Measurements from ENCODE around the gene SQSTM1.
A peak's percentile ranks its signal among the peaks of the same experiment; 100 is the strongest.

Gene SQSTM1

GRCh38 chr5:179817890-179818745 lies 2.6 kb upstream of the SQSTM1 start:
- peaks cover 6% of the 10 kb centered on the region for H4K20me1 ChIP-seq (ENCODE audit: low read depth, low read length)
- H3K4me2 ChIP-seq (ENCODE audit: low read depth, low read length, poor library complexity, severe bottlenecking) = peak overlapping the region; percentile 76
- H3K9me3 ChIP-seq (ENCODE audit: insufficient read depth, low read length) = no peaks in the 10 kb centered on the region
- peaks cover 15% of the 10 kb centered on the region; the same call in 1 of the 2 replicates for H3F3A ChIP-seq (ENCODE audit: insufficient read depth)
- peak overlapping the region; percentile 56 for H3K9ac ChIP-seq (ENCODE audit: low read length)
- H2AFZ ChIP-seq (ENCODE audit: low read depth, low read length, severe bottlenecking) = peak overlapping the region; percentile 23
- TF ChIP-seq, protein P1, sequence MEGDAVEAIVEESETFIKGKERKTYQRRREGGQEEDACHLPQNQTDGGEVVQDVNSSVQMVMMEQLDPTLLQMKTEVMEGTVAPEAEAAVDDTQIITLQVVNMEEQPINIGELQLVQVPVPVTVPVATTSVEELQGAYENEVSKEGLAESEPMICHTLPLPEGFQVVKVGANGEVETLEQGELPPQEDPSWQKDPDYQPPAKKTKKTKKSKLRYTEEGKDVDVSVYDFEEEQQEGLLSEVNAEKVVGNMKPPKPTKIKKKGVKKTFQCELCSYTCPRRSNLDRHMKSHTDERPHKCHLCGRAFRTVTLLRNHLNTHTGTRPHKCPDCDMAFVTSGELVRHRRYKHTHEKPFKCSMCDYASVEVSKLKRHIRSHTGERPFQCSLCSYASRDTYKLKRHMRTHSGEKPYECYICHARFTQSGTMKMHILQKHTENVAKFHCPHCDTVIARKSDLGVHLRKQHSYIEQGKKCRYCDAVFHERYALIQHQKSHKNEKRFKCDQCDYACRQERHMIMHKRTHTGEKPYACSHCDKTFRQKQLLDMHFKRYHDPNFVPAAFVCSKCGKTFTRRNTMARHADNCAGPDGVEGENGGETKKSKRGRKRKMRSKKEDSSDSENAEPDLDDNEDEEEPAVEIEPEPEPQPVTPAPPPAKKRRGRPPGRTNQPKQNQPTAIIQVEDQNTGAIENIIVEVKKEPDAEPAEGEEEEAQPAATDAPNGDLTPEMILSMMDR (IDR thresholded peaks at IDR 0.05; ENCODE audit: insufficient read depth, low read length, poor library complexity, severe bottlenecking) = no peak
- TF ChIP-seq EZH2phosphoT487 (conservative IDR thresholded peaks at IDR 0.05; ENCODE audit: low read length) = no peak
- H3K79me2 ChIP-seq (ENCODE audit: insufficient read depth, low read length) = peaks cover 12% of the 10 kb centered on the region
- H3K36me3 ChIP-seq (ENCODE audit: low read length) = no peaks in the 10 kb centered on the region
- H3K4me3 ChIP-seq (ENCODE audit: insufficient read depth, low read length, poor library complexity, severe bottlenecking) = peak overlapping the region; percentile 44
- no peaks in the 10 kb centered on the region for H3K9me2 ChIP-seq (replicated peaks; ENCODE audit: insufficient read depth, low read length)
- H3K27ac ChIP-seq (ENCODE audit: low read depth, low read length) = peak overlapping the region; percentile 57
- H3K27me3 ChIP-seq (ENCODE audit: low read length) = no peaks in the 10 kb centered on the region

DNA sequence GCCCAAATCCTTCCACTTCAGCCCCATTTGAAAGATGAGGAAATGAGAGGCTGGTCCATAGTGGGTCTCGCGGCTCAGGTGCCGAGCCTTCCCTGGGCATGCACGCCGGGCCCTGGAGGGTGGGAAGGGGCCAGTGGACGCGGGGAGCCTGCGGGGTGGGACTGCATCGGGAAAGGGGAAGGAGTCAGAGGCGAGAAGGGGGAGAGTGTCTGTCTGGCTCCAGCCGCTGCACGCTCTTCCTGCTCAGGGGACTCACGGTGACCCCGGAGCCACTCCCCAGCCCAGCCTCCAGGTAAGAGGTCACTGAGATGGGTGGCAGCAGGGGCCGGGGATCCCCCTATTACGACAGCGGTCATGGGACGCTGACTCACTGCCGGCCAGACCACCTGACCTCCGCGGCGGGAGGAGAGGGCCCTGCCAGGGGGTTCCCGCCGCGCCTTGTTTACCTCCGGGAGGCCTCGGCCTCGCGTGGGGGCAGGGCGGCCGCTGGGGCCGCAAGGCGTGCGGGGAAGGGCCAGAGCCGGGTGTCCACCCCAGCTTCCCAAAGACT lies 1.9 kb upstream of the SQSTM1 start:
- Histone ChIP-seq H3K79me2 (ENCODE audit: insufficient read depth, low read length) (peaks cover 12% of the 10 kb centered on the region), H3F3A (ENCODE audit: insufficient read depth) (peaks cover 11% of the 10 kb centered on the region; the same call in 1 of the 2 replicates), H3K36me3 (ENCODE audit: low read length) (no peaks in the 10 kb centered on the region), H3K4me3 (ENCODE audit: insufficient read depth, low read length, poor library complexity, severe bottlenecking) (peak overlapping the region; percentile 44), H3K9me3 (ENCODE audit: insufficient read depth, low read length) (no peaks in the 10 kb centered on the region), H3K27me3 (ENCODE audit: low read length) (no peaks in the 10 kb centered on the region), H3K27ac (ENCODE audit: low read depth, low read length) (peak overlapping the region; percentile 68), H3K9me2 (replicated peaks; ENCODE audit: insufficient read depth, low read length) (no peaks in the 10 kb centered on the region), H4K20me1 (ENCODE audit: low read depth, low read length) (peaks cover 6% of the 10 kb centered on the region), H2AFZ (ENCODE audit: low read depth, low read length, severe bottlenecking) (peak overlapping the region; percentile 23), H3K9ac (ENCODE audit: low read length) (peak overlapping the region; percentile 56), H3K4me2 (ENCODE audit: low read depth, low read length, poor library complexity, severe bottlenecking) (peak overlapping the region; percentile 76)
- TF ChIP-seq EZH2phosphoT487 (conservative IDR thresholded peaks at IDR 0.05; ENCODE audit: low read length) = no peak
- TF ChIP-seq, protein P1 (IDR thresholded peaks at IDR 0.05; ENCODE audit: insufficient read depth, low read length, poor library complexity, severe bottlenecking) = no peak

DNA sequence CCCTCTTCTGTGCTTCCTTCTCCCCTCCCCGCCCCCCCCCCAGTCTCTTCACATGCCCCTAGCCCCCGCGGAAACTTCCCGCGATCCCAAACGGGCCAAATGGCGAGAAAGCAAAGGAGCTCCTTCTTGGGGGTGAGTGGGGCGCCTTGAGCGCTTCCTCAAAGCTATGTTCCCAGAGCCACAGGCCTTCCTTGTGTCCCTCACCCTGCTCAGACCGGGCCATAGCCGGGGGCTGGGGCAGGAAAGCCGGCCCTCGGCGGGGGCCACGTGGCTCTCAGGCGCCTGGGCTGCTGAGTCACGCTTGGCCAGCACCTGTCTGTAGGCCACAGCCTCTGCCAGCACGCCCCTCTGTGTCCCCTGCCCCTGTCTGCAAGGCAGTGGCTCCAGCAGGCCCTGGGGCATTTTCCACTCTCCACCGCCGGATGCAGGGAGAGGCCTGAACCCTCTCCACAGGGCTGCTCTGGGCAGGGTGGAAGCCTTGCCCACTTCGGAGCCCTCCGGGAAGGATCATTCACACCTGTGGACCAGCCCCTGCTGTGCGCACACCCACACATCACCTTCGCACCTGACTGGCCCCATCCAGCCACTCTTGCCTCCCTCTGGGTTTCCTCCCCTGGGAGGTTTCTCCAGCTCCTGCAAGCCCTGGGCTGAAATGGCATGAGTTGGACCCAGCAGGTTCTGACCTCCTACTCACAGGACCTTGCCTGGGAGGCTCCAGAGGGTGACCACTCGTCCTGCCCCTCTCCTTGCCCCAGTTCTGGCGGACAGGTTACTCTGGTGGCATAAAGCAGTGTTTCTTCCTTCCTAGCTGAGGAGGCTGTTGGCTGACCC lies 1.2 kb upstream of the SQSTM1 start:
- H3K9ac ChIP-seq (ENCODE audit: low read length) = peak overlapping the region; percentile 56
- no peaks in the 10 kb centered on the region for H3K9me2 ChIP-seq (replicated peaks; ENCODE audit: insufficient read depth, low read length)
- no peaks in the 10 kb centered on the region for H3K36me3 ChIP-seq (ENCODE audit: low read length)
- no peak for TF ChIP-seq EZH2phosphoT487 (conservative IDR thresholded peaks at IDR 0.05; ENCODE audit: low read length)
- TF ChIP-seq, protein P1 (IDR thresholded peaks at IDR 0.05; ENCODE audit: insufficient read depth, low read length, poor library complexity, severe bottlenecking) = no peak
- peaks cover 12% of the 10 kb centered on the region for H3K79me2 ChIP-seq (ENCODE audit: insufficient read depth, low read length)
- peaks cover 6% of the 10 kb centered on the region for H4K20me1 ChIP-seq (ENCODE audit: low read depth, low read length)
- peak overlapping the region; percentile 44 for H3K4me3 ChIP-seq (ENCODE audit: insufficient read depth, low read length, poor library complexity, severe bottlenecking)
- no peaks in the 10 kb centered on the region for H3K9me3 ChIP-seq (ENCODE audit: insufficient read depth, low read length)
- H3K27ac ChIP-seq (ENCODE audit: low read depth, low read length) = peak overlapping the region; percentile 68
- peak overlapping the region; percentile 23 for H2AFZ ChIP-seq (ENCODE audit: low read depth, low read length, severe bottlenecking)
- peaks cover 10% of the 10 kb centered on the region; the same call in 1 of the 2 replicates for H3F3A ChIP-seq (ENCODE audit: insufficient read depth)
- peak overlapping the region; percentile 76 for H3K4me2 ChIP-seq (ENCODE audit: low read depth, low read length, poor library complexity, severe bottlenecking)
- no peaks in the 10 kb centered on the region for H3K27me3 ChIP-seq (ENCODE audit: low read length)
